ENCODE measurements around the gene TAF6. TPM values are rescaled to one million over a fixed set of nuclear protein-coding genes. Genes with fewer than 3 reads are reported as not detected.
"Not testable (repeated sequence)": the region's sequence is repeated elsewhere in the genome, so short reads cannot be mapped to it uniquely, and the experiment has no call there.

Gene TAF6
- total RNA-seq, 2 experiments from 2014 or later: 70.2 to 75.6 TPM

GRCh38 chr7:100154651-100155491 lies 35.7 kb upstream of the TAF6 start:
- POLR2A ChIA-PET: interaction anchor here (0.9 kb wide), 1 partner anchor 53 kb away, joined by 3 read pairs; no protein-coding TSS in a partner anchor
- CTCF ChIA-PET: interaction anchor here (0.9 kb wide), 1 partner anchor 11 kb away, joined by 3 read pairs; no protein-coding TSS in a partner anchor

GRCh38 chr7:100153708-100154535 lies 34.8 kb upstream of the TAF6 start:
- CTCF ChIA-PET: no interaction called here
- POLR2A ChIA-PET: no interaction called here

- ChIA-PET CTCF (interaction anchor here (0.7 kb wide), 1 partner anchor 178 kb away, joined by 4 read pairs; no protein-coding TSS in a partner anchor), POLR2A (no interaction called here)
Measured at GRCh38 chr7:100152937-100153666, 33.9 kb upstream of the TAF6 start.

- POLR2A ChIA-PET: interaction anchor here (0.7 kb wide), 1 partner anchor 300 kb away, joined by 6 read pairs; no protein-coding TSS in a partner anchor
- CTCF ChIA-PET: interaction anchor here (0.7 kb wide), 1 partner anchor 178 kb away, joined by 4 read pairs; no protein-coding TSS in a partner anchor
Measured at GRCh38 chr7:100152404-100152803, 33.2 kb upstream of the TAF6 start.

GRCh38 chr7:100148559-100149328 lies 29.6 kb upstream of the TAF6 start, which contains the start of gene LAMTOR4:
LAMTOR4 (plus strand) TSS chr7:100148918; CDS start chr7:100148973, 55 bp downstream.
- ChIA-PET CTCF (interaction anchor here (0.5 to 1.2 kb wide), 5 partner anchors 15 to 159 kb away, joined by 3 to 5 read pairs (median 5); no protein-coding TSS in a partner anchor), POLR2A (interaction anchor here (0.6 to 1.2 kb wide), 9 partner anchors 8 to 755 kb away, joined by 3 to 6 read pairs (median 3); partner anchors contain the start of gene MBLAC1)

GRCh38 chr7:100148225-100148558 lies 29.0 kb upstream of the TAF6 start:
- POLR2A ChIA-PET: interaction anchor here (0.6 to 1.2 kb wide), 7 partner anchors 9 to 755 kb away, joined by 3 to 6 read pairs (median 3); no protein-coding TSS in a partner anchor
- CTCF ChIA-PET: interaction anchor here (0.5 to 1.7 kb wide), 7 partner anchors 13 to 63 kb away, joined by 3 to 6 read pairs (median 5); no protein-coding TSS in a partner anchor

- POLR2A ChIA-PET: interaction anchor here (0.5 to 1.1 kb wide), 5 partner anchors 19 to 125 kb away, joined by 3 to 6 read pairs (median 3); no protein-coding TSS in a partner anchor
Measured at GRCh38 chr7:100147278-100147677, 28.1 kb upstream of the TAF6 start.

GRCh38 chr7:100146350-100146749 lies 27.2 kb upstream of the TAF6 start:
- CTCF ChIA-PET: interaction anchor here (0.5 to 1.7 kb wide), 3 partner anchors 11 to 18 kb away, joined by 3 to 6 read pairs (median 3); no protein-coding TSS in a partner anchor
- POLR2A ChIA-PET: not testable (repeated sequence)

More at GRCh38 chr7:100147278-100147677, 28.1 kb upstream of the TAF6 start:
- CTCF ChIA-PET: interaction anchor here (0.7 to 1.7 kb wide), 3 partner anchors 13 to 21 kb away, joined by 3 to 6 read pairs (median 4); no protein-coding TSS in a partner anchor

- ChIA-PET CTCF (interaction anchor here (0.6 to 0.8 kb wide), 3 partner anchors 13 to 35 kb away, joined by 4 to 5 read pairs (median 4); partner anchors contain the start of gene STAG3), POLR2A (no interaction called here)
Measured at GRCh38 chr7:100142461-100142860, 23.3 kb upstream of the TAF6 start.

GRCh38 chr7:100141555-100141949 lies 22.4 kb upstream of the TAF6 start:
- POLR2A ChIA-PET: no interaction called here

GRCh38 chr7:100137851-100138760 lies 18.9 kb upstream of the TAF6 start:
- ChIA-PET CTCF (interaction anchor here (1.0 kb wide), 1 partner anchor 79 kb away, joined by 4 read pairs; no protein-coding TSS in a partner anchor), POLR2A (interaction anchor here (0.6 kb wide), 2 partner anchors 8 to 32 kb away, joined by 3 to 4 read pairs; no protein-coding TSS in a partner anchor)

More at GRCh38 chr7:100141555-100141949, 22.4 kb upstream of the TAF6 start:
- CTCF ChIA-PET: interaction anchor here (0.8 to 1.2 kb wide), 2 partner anchors 11 to 12 kb away, joined by 3 to 4 read pairs; no protein-coding TSS in a partner anchor

GRCh38 chr7:100132697-100133151 lies 13.6 kb upstream of the TAF6 start:
- CTCF ChIA-PET: interaction anchor here (0.8 to 3.7 kb wide), 13 partner anchors 12 to 318 kb away, joined by 3 to 16 read pairs (median 6); partner anchors contain the start of gene LAMTOR4
- POLR2A ChIA-PET: no interaction called here

- POLR2A ChIA-PET: no interaction called here
- CTCF ChIA-PET: interaction anchor here (0.8 to 3.7 kb wide), 12 partner anchors 11 to 318 kb away, joined by 3 to 16 read pairs (median 6); partner anchors contain the start of gene LAMTOR4
Measured at GRCh38 chr7:100132126-100132525, 13.0 kb upstream of the TAF6 start.

- ChIA-PET CTCF (interaction anchor here (0.6 to 3.7 kb wide), 14 partner anchors 10 to 276 kb away, joined by 3 to 16 read pairs (median 3); partner anchors contain the start of gene AP4M1), POLR2A (interaction anchor here (0.7 to 1.0 kb wide), 2 partner anchors 298 to 499 kb away, joined by 3 to 11 read pairs; partner anchors contain the start of gene ZCWPW1)
Measured at GRCh38 chr7:100130608-100131453, 11.7 kb upstream of the TAF6 start.

GRCh38 chr7:100130220-100130607 lies 11.1 kb upstream of the TAF6 start:
- POLR2A ChIA-PET: interaction anchor here (0.7 to 1.0 kb wide), 2 partner anchors 8 to 299 kb away, joined by 3 to 4 read pairs; partner anchors contain the start of gene ZCWPW1
- CTCF ChIA-PET: interaction anchor here (0.6 to 3.7 kb wide), 13 partner anchors 9 to 277 kb away, joined by 3 to 16 read pairs (median 3); partner anchors contain the start of gene AP4M1
